Effector memory CD4-positive, alpha-beta T cell (primary cell): ENCODE data around the gene TXNDC17.

Experiments
- DNase-seq, 3 donors: peaks; one replicate each; pipeline ENCODE4 v3.0.0-alpha.2; 2020
- H3K27ac ChIP-seq: 2 replicates; pipeline ENCODE4 v1.7.0; 2013; ENCODE audit warnings: mild to moderate bottlenecking, low read length, moderate library complexity; ENCODE audit not compliant: insufficient read depth, poor library complexity, severe bottlenecking
- H3K27me3 ChIP-seq: replicated peaks from 2 replicates; pipeline ENCODE4 v1.7.0; 2013; ENCODE audit warnings: mild to moderate bottlenecking, low read length; ENCODE audit not compliant: insufficient read depth, control insufficient read depth, poor library complexity, severe bottlenecking
- H3K36me3 ChIP-seq: 2 replicates; pipeline ENCODE4 v1.7.0; 2013; ENCODE audit warnings: mild to moderate bottlenecking, low read length, moderate library complexity; ENCODE audit not compliant: control insufficient read depth, insufficient read depth
- H3K4me1 ChIP-seq: 2 replicates; pipeline ENCODE4 v1.7.0; 2013; ENCODE audit warnings: low read length, mild to moderate bottlenecking; ENCODE audit not compliant: control insufficient read depth, insufficient read depth, poor library complexity, severe bottlenecking
- H3K4me3 ChIP-seq: 2 replicates; pipeline ENCODE4 v1.7.0; 2013; ENCODE audit warnings: low read length, low read depth, mild to moderate bottlenecking; ENCODE audit not compliant: insufficient read depth, poor library complexity, severe bottlenecking
- H3K9me3 ChIP-seq: 2 replicates; pipeline ENCODE4 v1.7.0; 2013; ENCODE audit warnings: mild to moderate bottlenecking, low read length, moderate library complexity; ENCODE audit not compliant: control insufficient read depth

TXNDC17 gene

DNA sequence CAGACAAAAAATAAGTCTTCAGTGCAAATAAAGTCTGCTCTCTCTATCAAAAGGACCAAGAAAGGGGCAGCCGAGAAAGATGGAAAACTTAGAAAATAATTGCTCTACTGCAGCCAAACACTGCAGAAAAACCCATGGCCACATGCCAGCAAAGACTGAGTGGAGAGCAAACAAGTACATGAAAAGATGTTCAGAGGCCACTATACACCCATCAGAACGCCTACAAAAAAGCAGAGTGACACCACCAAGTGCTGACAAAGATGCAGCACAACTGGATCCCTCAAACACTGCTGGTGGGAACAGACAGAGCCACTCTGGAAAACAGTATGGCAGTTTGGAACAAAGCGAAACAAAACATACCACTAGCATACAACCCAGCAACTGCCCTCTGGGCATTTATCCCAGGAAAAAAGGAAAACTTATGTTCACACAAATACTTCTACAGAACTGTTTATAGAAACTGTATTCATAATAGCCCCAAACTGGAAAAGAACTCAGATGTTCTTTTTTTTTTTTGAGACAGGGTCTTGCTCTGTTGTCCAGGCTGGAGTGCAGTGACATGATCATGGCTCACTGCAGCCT, 37.0 kb upstream of the TXNDC17 start:
- Histone ChIP-seq H3K36me3 (peaks cover 20% of the 10 kb centered on the region), H3K4me1 (no peaks in the 10 kb centered on the region), H3K27ac (no peak overlapping the region), H3K9me3 (no peaks in the 10 kb centered on the region), H3K27me3 (no peaks in the 10 kb centered on the region), H3K4me3 (no peak overlapping the region)
- no peak for DNase-seq

DNA sequence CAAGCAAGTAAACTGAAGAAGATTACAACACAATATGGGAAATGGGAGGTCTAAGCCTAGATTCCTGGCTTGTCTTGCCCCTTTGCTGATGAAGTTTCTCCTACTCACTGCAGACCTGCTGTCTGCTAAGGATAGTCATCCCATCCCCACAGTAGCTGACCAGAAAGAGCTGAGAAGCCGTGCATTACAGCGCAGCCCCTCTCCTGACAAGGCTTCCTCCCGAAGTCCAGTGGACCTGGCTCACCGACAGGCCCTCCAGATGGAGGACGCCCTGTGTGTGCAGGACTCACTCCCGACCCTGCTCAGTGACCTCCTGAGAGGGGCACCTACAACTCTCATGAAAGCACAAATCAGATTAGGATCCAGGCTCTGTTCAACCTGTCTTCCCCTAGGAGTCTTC, 35.7 kb upstream of the TXNDC17 start:
- no peaks in the 10 kb centered on the region for H3K9me3 ChIP-seq
- no peak overlapping the region for H3K27ac ChIP-seq
- DNase-seq: no peak
- no peaks in the 10 kb centered on the region for H3K27me3 ChIP-seq
- no peak overlapping the region for H3K4me3 ChIP-seq
- no peaks in the 10 kb centered on the region for H3K4me1 ChIP-seq
- H3K36me3 ChIP-seq: peaks cover 28% of the 10 kb centered on the region

DNA sequence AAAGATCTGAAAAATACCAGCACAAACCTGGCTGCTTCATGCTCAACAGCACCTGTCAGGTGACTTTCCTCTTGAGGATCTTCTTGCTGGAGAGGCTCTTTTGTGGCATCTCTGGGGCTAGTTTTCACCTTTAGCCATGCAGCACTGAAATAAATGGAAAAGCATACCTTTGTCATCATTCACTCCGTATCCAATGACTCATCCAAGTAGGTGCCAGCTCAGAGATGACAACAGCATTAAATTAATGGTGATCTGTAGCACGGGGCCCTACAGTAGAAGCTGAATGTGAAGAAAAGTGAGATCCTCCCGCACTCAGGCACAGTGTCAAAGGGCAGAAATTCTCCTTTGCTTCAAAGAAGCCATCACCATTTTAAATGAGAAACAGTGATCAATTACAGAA, 32.5 kb upstream of the TXNDC17 start:
- Histone ChIP-seq H3K27me3 (no peaks in the 10 kb centered on the region), H3K4me3 (no peak overlapping the region), H3K27ac (no peak overlapping the region), H3K4me1 (no peaks in the 10 kb centered on the region), H3K9me3 (no peaks in the 10 kb centered on the region), H3K36me3 (peaks cover 29% of the 10 kb centered on the region)
- no peak for DNase-seq

DNA sequence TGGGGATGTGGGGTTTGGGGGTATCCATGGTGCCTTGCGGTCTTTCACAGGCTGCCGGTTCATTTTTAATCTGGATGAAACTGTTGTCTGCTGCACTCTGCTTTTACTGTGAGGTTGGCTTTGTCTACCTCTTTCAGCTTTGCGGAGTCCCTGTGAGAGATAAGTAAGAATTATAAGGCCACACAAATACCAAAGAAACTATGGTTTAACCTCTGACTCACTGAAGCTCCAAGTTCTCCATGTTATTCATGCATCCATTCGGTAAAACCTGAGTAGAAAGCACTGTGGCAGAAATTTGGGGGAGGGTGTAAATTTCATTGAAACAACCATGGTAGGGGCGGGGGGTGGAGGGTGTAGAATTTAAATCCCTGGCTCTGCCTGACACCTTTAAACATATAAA, 30.8 kb upstream of the TXNDC17 start:
- H3K27me3 ChIP-seq: no peaks in the 10 kb centered on the region
- H3K36me3 ChIP-seq: peaks cover 29% of the 10 kb centered on the region
- H3K4me3 ChIP-seq: no peak overlapping the region
- H3K9me3 ChIP-seq: no peaks in the 10 kb centered on the region
- H3K27ac ChIP-seq: no peak overlapping the region
- DNase-seq: no peak
- no peaks in the 10 kb centered on the region for H3K4me1 ChIP-seq

DNA sequence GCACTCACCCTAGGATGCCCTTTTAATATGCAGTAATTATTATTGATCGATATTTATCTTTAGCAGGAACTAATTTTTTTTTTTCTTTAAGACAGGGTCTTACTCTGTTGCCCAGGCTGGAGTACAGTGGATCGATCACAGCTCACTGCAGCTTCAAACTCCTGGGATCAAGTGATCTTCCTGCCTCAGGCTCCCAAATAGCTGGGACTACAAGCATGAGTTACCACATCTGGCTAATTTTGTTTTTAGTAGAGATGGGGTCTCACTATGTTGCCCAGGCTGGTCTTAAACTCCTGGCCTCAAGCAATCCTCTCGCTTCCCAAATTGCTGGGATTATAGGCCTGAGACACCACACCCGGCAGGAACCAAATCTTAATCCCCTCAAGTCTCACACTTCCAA, 29.6 kb upstream of the TXNDC17 start:
- no peak overlapping the region for H3K4me3 ChIP-seq

DNA sequence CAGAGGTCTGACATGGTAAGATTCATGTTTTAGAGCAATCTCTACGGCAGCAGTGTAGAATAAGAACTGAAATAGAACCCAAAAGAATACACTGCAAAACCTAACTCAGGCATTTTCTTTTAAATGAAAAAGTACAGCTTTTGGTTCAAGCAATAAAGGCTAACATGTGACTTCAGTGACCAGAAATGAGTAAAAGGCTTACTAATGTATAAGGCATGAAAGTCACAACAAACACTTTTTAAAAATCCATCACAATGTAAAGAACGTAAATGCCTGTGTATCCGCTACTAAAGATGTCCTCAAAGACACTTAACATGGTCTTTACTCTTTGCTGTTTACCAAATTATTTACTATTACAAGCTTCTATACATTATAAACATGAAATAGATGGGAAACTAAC, 16.9 kb upstream of the TXNDC17 start:
- H3K9me3 ChIP-seq: no peaks in the 10 kb centered on the region
- H3K27me3 ChIP-seq: no peaks in the 10 kb centered on the region
- H3K27ac ChIP-seq: no peak overlapping the region
- H3K4me1 ChIP-seq: no peaks in the 10 kb centered on the region
- DNase-seq: no peak
- H3K36me3 ChIP-seq: peaks cover 23% of the 10 kb centered on the region
- no peak overlapping the region for H3K4me3 ChIP-seq

More for the DNA sequence above, 29.6 kb upstream of the TXNDC17 start:
- Histone ChIP-seq H3K36me3 (peaks cover 26% of the 10 kb centered on the region), H3K9me3 (no peaks in the 10 kb centered on the region), H3K4me1 (no peaks in the 10 kb centered on the region), H3K27ac (no peak overlapping the region), H3K27me3 (no peaks in the 10 kb centered on the region)
- no peak for DNase-seq

DNA sequence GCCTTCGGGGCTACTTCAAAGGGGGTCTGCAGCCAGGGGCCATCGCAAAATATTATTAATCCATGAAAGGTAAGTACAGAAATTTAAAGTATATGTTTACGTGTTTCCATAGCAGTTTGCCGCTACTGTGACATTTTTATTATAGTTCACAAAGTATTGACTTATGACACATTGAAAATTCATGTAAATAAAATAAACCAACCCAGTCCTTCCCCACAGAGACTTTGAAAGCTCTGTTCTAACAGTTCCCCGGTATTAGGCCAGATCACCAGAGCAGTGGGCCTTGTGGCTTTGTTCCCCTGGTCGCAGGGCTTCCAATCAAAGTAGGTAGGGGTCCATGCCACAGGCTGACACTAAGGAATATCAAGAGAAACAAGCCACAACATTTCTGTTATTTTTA, 14.2 kb upstream of the TXNDC17 start:
- DNase-seq: no peak
- Histone ChIP-seq H3K4me1 (no peaks in the 10 kb centered on the region), H3K27me3 (no peaks in the 10 kb centered on the region), H3K9me3 (no peaks in the 10 kb centered on the region), H3K36me3 (peaks cover 24% of the 10 kb centered on the region), H3K27ac (no peak overlapping the region), H3K4me3 (no peak overlapping the region)

DNA sequence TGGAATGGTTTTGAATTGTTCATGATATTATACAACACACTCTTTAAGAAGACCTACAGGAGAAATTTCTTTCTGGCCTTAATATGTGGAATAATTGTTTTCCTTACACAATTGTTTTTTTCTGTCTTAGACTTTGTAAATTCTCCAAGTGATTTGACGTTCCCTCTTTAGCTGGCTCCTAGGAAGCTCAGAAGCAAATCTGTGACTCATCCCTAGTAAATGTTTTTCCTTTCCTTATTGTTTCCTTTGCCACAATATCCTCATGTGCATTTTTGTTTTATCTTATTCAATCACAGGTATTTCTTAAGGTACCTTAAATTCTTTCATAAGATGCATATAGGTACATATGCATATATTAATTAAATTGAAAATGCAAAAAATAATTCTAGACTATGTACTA, 13.8 kb upstream of the TXNDC17 start:
- no peaks in the 10 kb centered on the region for H3K27me3 ChIP-seq
- no peaks in the 10 kb centered on the region for H3K4me1 ChIP-seq
- H3K27ac ChIP-seq: no peak overlapping the region
- DNase-seq: no peak
- no peak overlapping the region for H3K4me3 ChIP-seq
- no peaks in the 10 kb centered on the region for H3K9me3 ChIP-seq
- peaks cover 22% of the 10 kb centered on the region for H3K36me3 ChIP-seq

DNA sequence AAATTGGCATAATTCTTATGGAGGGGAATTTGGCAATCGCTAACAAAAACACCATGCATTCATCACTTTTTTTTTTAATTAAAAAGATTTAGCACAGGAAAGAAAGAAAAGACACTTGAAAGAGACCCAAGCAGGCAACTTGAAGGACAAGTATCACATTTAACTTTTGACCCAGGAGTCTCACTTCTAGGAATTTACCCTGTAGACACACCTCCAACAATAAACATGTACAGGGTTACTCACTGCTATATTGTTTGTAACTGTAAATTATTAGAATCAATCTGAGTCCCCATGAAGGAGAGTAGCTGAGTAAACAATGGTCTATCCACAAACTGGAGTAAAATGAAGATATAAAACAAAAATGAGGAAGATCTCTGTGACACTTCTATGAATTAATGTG, 10.5 kb upstream of the TXNDC17 start:
- H3K4me1 ChIP-seq: no peaks in the 10 kb centered on the region
- peaks cover 32% of the 10 kb centered on the region for H3K36me3 ChIP-seq
- no peaks in the 10 kb centered on the region for H3K27me3 ChIP-seq
- no peak overlapping the region for H3K4me3 ChIP-seq
- DNase-seq: no peak
- no peak overlapping the region for H3K27ac ChIP-seq
- no peaks in the 10 kb centered on the region for H3K9me3 ChIP-seq

DNA sequence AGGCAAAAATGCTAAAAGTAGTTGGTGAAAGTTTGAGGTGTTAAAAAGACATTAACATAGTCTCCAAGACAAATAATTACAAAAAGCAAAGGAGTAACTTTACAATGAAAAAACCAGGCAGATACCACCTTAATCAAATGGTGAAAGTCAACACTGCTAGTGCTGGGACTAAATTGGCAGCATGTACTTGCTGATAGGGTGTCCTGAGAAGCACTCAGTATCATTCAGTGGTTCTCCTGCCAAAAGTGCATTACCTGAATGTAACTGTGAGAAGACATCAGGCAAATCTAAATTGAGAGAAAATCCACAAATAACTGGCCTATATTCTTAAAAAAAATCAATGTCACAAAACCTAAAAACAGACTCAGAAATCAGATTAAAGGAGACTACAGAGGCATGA, 8.3 kb upstream of the TXNDC17 start:
- Histone ChIP-seq H3K9me3 (no peaks in the 10 kb centered on the region), H3K4me1 (no peaks in the 10 kb centered on the region), H3K4me3 (no peak overlapping the region), H3K27ac (no peak overlapping the region), H3K36me3 (peaks cover 28% of the 10 kb centered on the region), H3K27me3 (no peaks in the 10 kb centered on the region)
- DNase-seq: no peak
